ENCODE measurements around the gene NT5C2. TPM values are rescaled to one million over a fixed set of nuclear protein-coding genes. Genes with fewer than 3 reads are reported as not detected.

The NT5C2 gene
- total and polyA plus RNA-seq, 2 of the 8 experiments (the other 6 are each of a cell fraction or from before 2014, with no cell fraction given) = 35.2 to 106 TPM

DNA sequence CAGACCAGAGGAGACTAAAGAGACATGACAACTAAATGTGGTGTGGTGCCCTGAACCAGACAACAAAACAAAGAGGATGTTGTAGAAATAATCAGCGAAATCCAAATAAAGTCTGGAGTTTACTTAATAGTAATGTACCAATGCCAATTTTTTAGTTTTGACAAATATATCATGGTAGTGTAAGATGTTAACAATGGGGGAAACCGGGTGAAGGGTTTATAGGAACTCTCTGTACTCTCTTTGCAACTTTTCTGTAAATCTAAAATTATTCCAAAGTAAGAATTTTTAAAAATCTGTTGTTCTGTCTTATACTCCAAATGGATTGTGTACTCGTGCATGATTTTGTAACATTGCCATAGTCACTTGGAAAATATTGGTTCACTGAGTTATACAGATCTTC lies 145.7 kb downstream of the NT5C2 start (continued):
- TF ChIP-seq POLR2AphosphoS5 (IDR thresholded peaks at IDR 0.05; ENCODE audit: low read depth, low read length) = no peak
- no peak for TF ChIP-seq SIRT6 (IDR thresholded peaks at IDR 0.05; ENCODE audit: low read length)
